Astrocyte (in vitro differentiated cells and primary cell): Measurements from ENCODE around the gene DCDC2C. TPM values are rescaled to one million over a fixed set of nuclear protein-coding genes. Genes with fewer than 3 reads are reported as not detected.
A peak's percentile ranks its signal among the peaks of the same experiment; 100 is the strongest.

Experiments
- DNase-seq: peaks from one replicate; pipeline ENCODE4 v3.0.0-alpha.2; 2010; ENCODE audit warnings: low read depth
- FAIRE-seq: peaks from 2 replicates; lab custom pipeline; 2011; peaks lifted over from hg19 to GRCh38; lab: Jason Lieb, UNC
- H2AFZ ChIP-seq: 2 replicates; pipeline ENCODE4 v1.6.0; 2012; ENCODE audit warnings: low read depth, low read length, inconsistent platforms
- H3K27ac ChIP-seq: 2 replicates; pipeline ENCODE4 v1.5.1; 2011; ENCODE audit warnings: low read depth, low read length, inconsistent platforms
- H3K27me3 ChIP-seq: 2 replicates; pipeline ENCODE4 v1.6.0; 2011; ENCODE audit warnings: low read length, inconsistent platforms; ENCODE audit not compliant: insufficient read depth
- H3K36me3 ChIP-seq: 2 replicates; pipeline ENCODE4 v1.5.1; 2011; ENCODE audit warnings: low read length, inconsistent platforms; ENCODE audit not compliant: insufficient read depth
- H3K4me1 ChIP-seq: 2 replicates; pipeline ENCODE4 v1.5.1; 2011; ENCODE audit warnings: low read length, inconsistent platforms; ENCODE audit not compliant: insufficient read depth
- H3K4me2 ChIP-seq: 2 replicates; pipeline ENCODE4 v1.6.0; 2012; ENCODE audit warnings: low read length, inconsistent platforms
- H3K4me3 ChIP-seq: 2 replicates; pipeline ENCODE4 v1.5.1; 2011; ENCODE audit warnings: low read depth, mild to moderate bottlenecking, low read length, inconsistent platforms; ENCODE audit not compliant: insufficient read depth
- H3K79me2 ChIP-seq: 2 replicates; pipeline ENCODE4 v1.6.0; 2012; ENCODE audit warnings: mild to moderate bottlenecking, low read length, inconsistent platforms; ENCODE audit not compliant: insufficient read depth
- H3K9ac ChIP-seq: 2 replicates; pipeline ENCODE4 v1.6.0; 2012; ENCODE audit warnings: mild to moderate bottlenecking, low read length, inconsistent platforms
- H3K9me3 ChIP-seq: 2 replicates; pipeline ENCODE4 v1.5.1; 2012; ENCODE audit warnings: low read depth, mild to moderate bottlenecking, low read length, inconsistent platforms; ENCODE audit not compliant: insufficient read depth
- H4K20me1 ChIP-seq: 2 replicates; pipeline ENCODE4 v1.6.0; 2012; ENCODE audit warnings: low read length, inconsistent platforms; ENCODE audit not compliant: insufficient read depth
- H3K27ac Mint-ChIP-seq: one replicate; pipeline ENCODE4 v1.8.0; 2021; ENCODE audit warnings: mild to moderate bottlenecking, mixed read lengths; ENCODE audit not compliant: unreplicated experiment
- H3K27me3 Mint-ChIP-seq: one replicate; pipeline ENCODE4 v1.8.0; 2021; ENCODE audit warnings: low read depth, mixed read lengths; ENCODE audit not compliant: unreplicated experiment
- H3K36me3 Mint-ChIP-seq: one replicate; pipeline ENCODE4 v1.8.0; 2021; ENCODE audit warnings: low read depth, mixed read lengths; ENCODE audit not compliant: unreplicated experiment
- H3K4me1 Mint-ChIP-seq: one replicate; pipeline ENCODE4 v1.8.0; 2021; ENCODE audit warnings: low read depth, mixed read lengths; ENCODE audit not compliant: unreplicated experiment
- H3K4me3 Mint-ChIP-seq: one replicate; pipeline ENCODE4 v1.8.0; 2021; ENCODE audit warnings: mild to moderate bottlenecking, moderate library complexity, mixed read lengths; ENCODE audit not compliant: unreplicated experiment
- H3K9me3 Mint-ChIP-seq: one replicate; pipeline ENCODE4 v1.8.0; 2021; ENCODE audit warnings: mild to moderate bottlenecking, mixed read lengths; ENCODE audit not compliant: unreplicated experiment
- CTCF ChIP-seq: IDR thresholded peaks from 2 replicates; pipeline ENCODE4 v1.5.1; 2011; ENCODE audit warnings: low read depth, mild to moderate bottlenecking, inconsistent platforms, low read length, moderate library complexity; ENCODE audit not compliant: insufficient read depth
- EZH2 ChIP-seq: IDR thresholded peaks from 2 replicates; pipeline ENCODE4 v1.6.1; 2012; ENCODE audit warnings: mild to moderate bottlenecking, low read length, inconsistent platforms; ENCODE audit not compliant: insufficient read depth
- total RNA-seq: library from RNA; stranded (reverse); gene quantifications from 2 replicates; pipeline ENCODE4 v1.2.1, GENCODE V29; 2021

The DCDC2C gene
- total RNA-seq, 1 donor from 2014 or later, result not detected

DNA sequence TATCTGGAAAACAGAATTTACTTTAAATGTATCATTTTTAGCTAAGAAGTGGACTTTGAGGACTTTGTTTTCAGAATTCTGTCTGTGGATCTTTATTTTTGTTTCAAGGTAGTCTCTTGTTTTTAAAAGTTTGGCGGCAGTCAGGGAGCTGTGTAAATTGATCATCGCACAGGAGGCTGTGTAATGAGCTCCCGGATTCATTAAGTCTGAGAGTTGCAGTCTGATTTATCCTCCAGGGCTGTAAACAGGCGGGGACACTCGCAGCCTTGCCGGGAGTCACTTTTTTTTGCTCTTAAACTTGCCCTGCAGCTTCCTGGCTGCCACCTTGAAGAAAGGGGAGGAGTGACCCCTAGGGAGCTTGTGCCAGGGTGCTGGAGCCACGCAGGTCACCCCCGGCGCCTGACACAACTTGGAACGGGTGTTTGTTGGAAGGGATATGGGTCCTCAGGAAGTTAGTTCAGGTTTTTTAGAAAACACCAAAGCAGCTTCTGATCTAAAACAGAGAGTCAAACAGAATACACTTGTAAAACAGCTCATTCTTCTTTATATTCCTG lies 76.2 kb downstream of the DCDC2C start:
- Histone ChIP-seq H3K36me3 (no peaks in the 10 kb centered on the region), H3K79me2 (no peaks in the 10 kb centered on the region), H3K9me3 (no peaks in the 10 kb centered on the region), H3K4me2 (no peak overlapping the region), H3K27me3 (no peaks in the 10 kb centered on the region), H2AFZ (no peak overlapping the region), H3K9ac (no peak overlapping the region), H3K4me3 (no peak overlapping the region), H4K20me1 (no peaks in the 10 kb centered on the region), H3K27ac (no peak overlapping the region), H3K4me1 (no peaks in the 10 kb centered on the region)
- Mint-ChIP-seq H3K36me3 (no peaks in the 10 kb centered on the region), H3K27me3 (peaks cover 10% of the 10 kb centered on the region), H3K9me3 (peaks cover 12% of the 10 kb centered on the region), H3K27ac (no peak overlapping the region), H3K4me1 (no peaks in the 10 kb centered on the region), H3K4me3 (no peak overlapping the region)
- DNase-seq (no peak), FAIRE-seq (no peak)
- no peak for TF ChIP-seq CTCF
- TF ChIP-seq EZH2, result no peak

- H3K27me3 Mint-ChIP-seq, result peaks cover 10% of the 10 kb centered on the region
- FAIRE-seq (no peak), DNase-seq (no peak)
- H3K4me1 Mint-ChIP-seq, result no peaks in the 10 kb centered on the region
- Histone ChIP-seq H3K4me1 (peaks cover 9% of the 10 kb centered on the region), H3K79me2 (no peaks in the 10 kb centered on the region), H3K9me3 (no peaks in the 10 kb centered on the region), H3K27me3 (no peaks in the 10 kb centered on the region), H3K4me3 (no peak overlapping the region), H3K27ac (no peak overlapping the region), H3K4me2 (peak overlapping the region; percentile 59), H3K9ac (no peak overlapping the region), H4K20me1 (no peaks in the 10 kb centered on the region), H3K36me3 (no peaks in the 10 kb centered on the region), H2AFZ (peak overlapping the region; percentile 58)
- TF ChIP-seq CTCF (peak; percentile 77), EZH2 (no peak)
- H3K9me3 Mint-ChIP-seq, result peaks cover 12% of the 10 kb centered on the region
- no peaks in the 10 kb centered on the region for H3K36me3 Mint-ChIP-seq
- no peak overlapping the region for H3K4me3 Mint-ChIP-seq
- H3K27ac Mint-ChIP-seq, result no peak overlapping the region
Observed at GRCh38 chr2:3780477-3781402, 77.4 kb downstream of the DCDC2C start.
